ENCODE measurements around the gene MYLK.

GRCh38 chr3:123802007-123802625, 82.0 kb downstream of the MYLK start:
- TF ChIP-seq POLR2A (IDR thresholded peaks at IDR 0.05) (no peak), CTCF (IDR thresholded peaks at IDR 0.05) (no peak)
